GM12872 (cell line): Measurements from ENCODE around the gene CBY2.

Source experiments
- CTCF ChIP-seq: IDR thresholded peaks from 3 replicates; pipeline ENCODE4 v1.5.1; 2011; ENCODE audit warnings: low read depth, mild to moderate bottlenecking, low read length, moderate library complexity; ENCODE audit not compliant: insufficient read depth

Gene CBY2

GRCh38 chr13:45748941-45749759 is 47.0 kb downstream of the CBY2 start:
- TF ChIP-seq CTCF: no peak

- no peak for TF ChIP-seq CTCF
Observed at GRCh38 chr13:45750566-45750965, 48.4 kb downstream of the CBY2 start.

GRCh38 chr13:45751885-45752284 is 49.8 kb downstream of the CBY2 start:
- TF ChIP-seq CTCF: no peak

- no peak for TF ChIP-seq CTCF
Observed at GRCh38 chr13:45752510-45752909, 50.4 kb downstream of the CBY2 start.

GRCh38 chr13:45763419-45763818 is 61.3 kb downstream of the CBY2 start:
- TF ChIP-seq CTCF: no peak
